GM20000 (cell line): ENCODE data around the gene JADE2.

Source experiments
- DNase-seq: peaks from one replicate; pipeline ENCODE4 v3.0.0; 2012; ENCODE audit warnings: low spot score
- CTCF ChIP-seq: IDR thresholded peaks from 2 replicates; pipeline ENCODE4 v1.5.1; 2012; ENCODE audit warnings: mild to moderate bottlenecking, control low read depth; ENCODE audit errors: extremely low read depth, missing control alignments

JADE2 gene

GRCh38 chr5:134568761-134569695, 43.6 kb downstream of the JADE2 start:
- DNase-seq: no peak
- no peak for TF ChIP-seq CTCF

- no peak for TF ChIP-seq CTCF
- no peak for DNase-seq
Measured at GRCh38 chr5:134569758-134570364, 44.4 kb downstream of the JADE2 start.

- DNase-seq: no peak
- TF ChIP-seq CTCF: no peak
Measured at GRCh38 chr5:134570365-134570758, 44.9 kb downstream of the JADE2 start.

GRCh38 chr5:134570886-134571285, 45.4 kb downstream of the JADE2 start:
- TF ChIP-seq CTCF: no peak
- no peak for DNase-seq

GRCh38 chr5:134571693-134572405, 46.4 kb downstream of the JADE2 start:
- no peak for TF ChIP-seq CTCF
- DNase-seq: no peak

GRCh38 chr5:134572811-134573210, 47.3 kb downstream of the JADE2 start:
- no peak for TF ChIP-seq CTCF
- DNase-seq: no peak

- DNase-seq: no peak
- no peak for TF ChIP-seq CTCF
Measured at GRCh38 chr5:134574521-134574920, 49.1 kb downstream of the JADE2 start.
